Cardiac atrium fibroblast (primary cell): ENCODE data around the gene ANKRD23. TPM values are rescaled to one million over a fixed set of nuclear protein-coding genes. Genes with fewer than 3 reads are reported as not detected.

ENCODE experiments used
- total RNA-seq: library from RNA; depleted of rRNA; stranded (reverse); fragments of >200 nt; gene quantifications from 2 replicates; pipeline ENCODE4 v1.2.3, GENCODE V29; 2015

ANKRD23 gene
- total RNA-seq: 0.32 TPM in 1 of 2 replicates, not detected in the other

DNA sequence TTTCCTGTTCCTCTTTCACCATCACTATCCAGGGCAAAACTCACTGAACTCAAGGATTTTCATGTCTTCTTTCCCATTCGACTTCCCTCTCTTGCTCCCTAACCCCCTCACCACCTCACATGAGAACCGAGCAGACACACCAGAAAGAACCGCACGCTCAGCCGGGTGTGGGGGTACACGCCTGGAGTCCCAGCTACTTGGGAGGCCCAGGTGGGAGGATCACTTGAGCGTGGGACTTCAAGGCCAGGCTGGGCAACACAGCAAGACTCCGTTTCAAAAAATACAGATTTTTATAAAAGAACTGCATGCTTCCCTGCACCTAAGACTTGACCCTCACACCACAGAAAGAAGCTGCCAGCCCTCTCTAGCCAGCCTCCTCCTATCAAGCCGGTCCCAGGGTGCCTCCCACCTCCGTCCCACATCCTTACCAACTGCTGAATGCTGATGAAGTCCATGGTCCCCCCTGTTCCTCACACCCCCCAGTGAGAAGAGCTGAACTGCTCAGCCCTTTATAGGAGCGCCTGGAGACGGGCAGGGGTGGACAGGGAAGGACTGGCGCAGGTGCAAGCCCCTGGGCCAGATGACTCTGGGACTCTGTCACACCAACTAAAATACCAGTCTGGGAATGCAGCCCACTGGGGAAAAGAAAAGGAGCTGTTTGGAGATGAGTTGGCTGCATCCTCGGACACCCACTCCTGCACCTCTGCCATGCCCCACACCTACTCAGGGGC lies at the start of gene ANKRD23:
Gene ANKRD23 (minus strand): TSS at position 484 of the 731 bp plus-strand sequence. CDS start 29 bp downstream, at position 455.

DNA sequence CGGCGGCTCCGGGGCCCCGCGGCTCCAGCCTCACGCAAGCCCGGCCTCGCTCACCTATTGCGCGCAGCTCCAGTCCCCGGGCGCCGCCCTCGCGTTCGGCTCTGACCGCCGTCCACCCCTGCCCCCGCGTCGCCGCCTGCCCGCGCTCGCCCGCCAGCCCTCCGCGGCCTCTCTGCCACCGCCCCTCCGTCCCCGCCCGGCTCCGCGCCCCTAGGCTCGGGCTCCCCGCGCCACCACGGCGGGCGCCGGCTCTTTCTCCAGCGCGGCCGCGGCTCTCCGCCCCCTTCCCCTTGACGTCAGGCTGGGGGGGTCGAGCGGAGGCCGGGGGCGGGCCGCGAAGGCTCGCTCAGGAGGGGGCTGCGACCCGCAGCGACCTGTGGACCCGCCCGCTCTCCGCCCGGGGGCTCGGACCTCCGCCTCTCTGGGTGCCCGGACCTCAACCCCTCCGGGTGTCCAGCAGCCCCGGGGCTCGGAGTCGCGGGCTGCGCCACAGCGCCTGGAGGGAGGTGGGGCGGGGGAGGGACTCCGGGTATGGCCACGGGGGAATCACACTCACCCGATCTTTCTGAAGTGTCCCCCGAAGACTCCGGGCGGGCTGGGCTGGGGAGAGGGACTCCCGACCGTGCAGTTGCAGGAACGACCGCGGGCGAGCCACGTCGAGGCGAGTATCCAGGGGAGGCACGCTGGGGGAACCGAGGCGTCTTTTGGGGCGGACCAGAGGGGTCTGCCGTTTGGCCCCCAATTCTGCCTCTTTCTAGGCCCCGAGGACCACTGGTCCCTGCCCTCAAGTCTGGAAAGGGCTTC lies 26.2 kb upstream of the ANKRD23 start, which contains the start of gene SEMA4C:
Gene SEMA4C (minus strand): TSS at position 259 of the 804 bp plus-strand sequence. CDS start 2,194 bp downstream, outside the sequence.

DNA sequence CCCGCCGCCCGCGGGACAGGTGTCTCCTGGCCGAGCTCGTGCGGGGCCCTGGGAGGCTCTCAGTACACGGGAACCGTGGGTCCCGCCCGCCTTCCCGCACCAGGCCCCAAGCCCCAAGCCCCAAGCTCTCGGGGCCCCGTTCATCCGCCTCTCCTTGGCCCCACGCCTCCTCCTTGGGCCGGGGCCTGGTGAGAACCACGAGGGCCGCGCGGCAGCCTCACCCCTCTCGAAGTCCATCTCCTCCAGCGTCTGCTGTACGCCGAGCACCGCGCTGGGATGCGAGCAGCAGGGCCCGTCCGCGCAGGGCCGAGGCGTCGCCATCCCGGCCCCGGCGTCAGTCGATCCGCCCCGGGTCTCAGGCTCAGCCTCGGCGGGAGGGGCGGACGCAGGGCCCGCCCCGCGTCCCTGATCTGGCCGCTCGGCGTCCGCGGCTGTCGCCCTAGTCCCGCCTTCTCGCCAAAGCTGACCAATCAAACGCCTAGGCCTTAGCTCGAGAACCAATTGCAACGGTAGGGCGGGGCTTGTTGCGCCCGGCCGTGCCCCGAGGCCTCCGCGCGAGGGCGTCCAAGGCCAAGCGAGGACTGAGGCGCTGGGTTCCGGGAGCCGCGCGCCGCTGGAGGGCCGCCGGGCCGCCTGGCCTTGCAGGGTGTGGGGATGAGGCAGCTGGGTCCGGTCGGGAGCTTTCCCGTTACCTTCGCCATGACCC lies 14.0 kb upstream of the ANKRD23 start, which contains the start of gene ANKRD39:
Gene ANKRD39 (minus strand): TSS at position 350 of the 706 bp plus-strand sequence. CDS start 29 bp downstream, at position 321.

DNA sequence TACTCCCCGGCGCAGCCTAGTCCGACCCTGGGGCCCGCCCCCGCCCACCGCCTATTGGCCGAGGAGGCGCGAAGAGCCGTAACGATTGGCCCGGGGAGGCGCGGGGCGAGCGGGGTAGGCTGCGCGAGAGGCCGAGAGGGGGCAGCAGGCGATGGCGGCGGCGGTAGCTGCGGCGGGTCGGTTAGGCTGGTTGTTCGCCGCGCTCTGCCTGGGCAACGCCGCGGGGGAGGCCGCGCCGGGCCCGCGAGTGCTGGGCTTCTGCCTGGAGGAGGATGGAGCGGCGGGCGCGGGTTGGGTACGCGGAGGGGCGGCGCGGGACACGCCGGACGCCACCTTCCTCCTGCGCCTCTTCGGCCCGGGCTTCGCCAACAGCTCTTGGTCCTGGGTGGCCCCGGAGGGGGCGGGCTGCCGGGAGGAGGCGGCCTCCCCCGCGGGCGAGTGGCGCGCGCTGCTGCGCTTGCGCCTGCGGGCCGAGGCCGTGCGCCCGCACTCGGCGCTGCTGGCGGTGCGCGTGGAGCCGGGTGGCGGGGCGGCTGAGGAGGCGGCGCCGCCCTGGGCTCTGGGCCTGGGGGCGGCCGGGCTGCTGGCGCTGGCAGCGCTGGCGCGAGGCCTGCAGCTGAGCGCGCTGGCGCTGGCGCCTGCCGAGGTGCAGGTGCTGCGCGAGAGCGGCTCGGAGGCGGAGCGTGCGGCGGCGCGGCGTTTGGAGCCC lies 27.5 kb downstream of the ANKRD23 start, which contains the start of gene CNNM3:
Gene CNNM3 (plus strand): TSS at position 142 of the 709 bp plus-strand sequence. CDS start 10 bp downstream, at position 152.

Other genes with a start within 250 kb of the ANKRD23 start
- gene KANSL3, start 205.7 kb downstream of the ANKRD23 start, total RNA-seq: 16.4 and 19.3 TPM in 2 replicates
- under 0.01 TPM in 2 replicates for gene FER1L5, start 201.3 kb downstream of the ANKRD23 start, total RNA-seq
- 10.3 and 15.9 TPM in 2 replicates for gene LMAN2L, start 104.0 kb downstream of the ANKRD23 start, total RNA-seq
- 2.0 and 3.2 TPM in 2 replicates for gene CNNM4, start 83.1 kb downstream of the ANKRD23 start, total RNA-seq
- gene CNNM3, start 27.8 kb downstream of the ANKRD23 start, total RNA-seq: 3.6 and 3.8 TPM in 2 replicates
- gene ANKRD39, start 14.0 kb upstream of the ANKRD23 start, total RNA-seq: 9.7 and 20.7 TPM in 2 replicates
- 28.2 and 39.0 TPM in 2 replicates for gene SEMA4C, start 26.1 kb upstream of the ANKRD23 start, total RNA-seq
- not detected in 2 replicates for gene FAM178B, start 142.6 kb upstream of the ANKRD23 start, total RNA-seq